Adrenal gland (tissue), 5 donors: Measurements from ENCODE around the gene NELFA.

ENCODE experiments used
- CTCF ChIP-seq, 6 experiments: fragments of 450-650 bp in 4 of 6; fragments of 200-600 bp in 2 of 6; sonication (generic) in 1 of 6; IDR thresholded peaks; 1 replicate in 5 of 6; 2 replicates in 1 of 6; pipeline versions ENCODE4 v1.5.1 to v1.8.0; 2016 to 2021; ENCODE audit warnings: antibody characterized with exemption in 6 of 6, mild to moderate bottlenecking in 2 of 6, moderate library complexity in 1 of 6
- POLR2A ChIP-seq, 2 donors: fragments of 450-650 bp; IDR thresholded peaks; one replicate each; pipeline ENCODE4 v1.6.1; 2017; ENCODE audit warnings: antibody characterized with exemption in 2 of 2, mild to moderate bottlenecking in 2 of 2, moderate library complexity in 1 of 2
- donor health status: DM: no; HTN: no; CAD: no.

GRCh38 chr4:2025817-2026216, 17.0 kb upstream of the NELFA start:
- TF ChIP-seq CTCF (IDR thresholded peaks at IDR 0.05) (no peak), POLR2A (IDR thresholded peaks at IDR 0.05) (no peak)
